Sigmoid colon (tissue), 7 donors: ENCODE results near the gene LRRC49. TPM values are rescaled to one million over a fixed set of nuclear protein-coding genes. Genes with fewer than 3 reads are reported as not detected.

Experiments
- DNase-seq: peaks from one replicate; pipeline ENCODE4 v3.0.0-alpha.2; 2019
- H3K27ac ChIP-seq, 4 donors: fragments of 200-600 bp; sonication (generic); one replicate each; pipeline ENCODE4 v1.5.1; 2016 to 2019; ENCODE audit warnings: mild to moderate bottlenecking in 1 of 4
- H3K27me3 ChIP-seq, 3 donors: fragments of 200-600 bp; sonication (generic); one replicate each; pipeline ENCODE4 v1.5.1; 2019; ENCODE audit warnings: mild to moderate bottlenecking in 1 of 3
- H3K36me3 ChIP-seq, 4 donors: fragments of 200-600 bp; sonication (generic); one replicate each; pipeline ENCODE4 v1.5.1; 2016 to 2019
- H3K4me1 ChIP-seq, 4 donors: fragments of 200-600 bp; sonication (generic); one replicate each; pipeline ENCODE4 v1.5.1; 2017 to 2019
- H3K4me3 ChIP-seq, 4 donors: fragments of 200-600 bp; sonication (generic); one replicate each; pipeline ENCODE4 v1.5.1; 2017 to 2019; ENCODE audit warnings: mild to moderate bottlenecking in 2 of 4, moderate library complexity in 1 of 4
- H3K9me3 ChIP-seq, 4 donors: fragments of 200-600 bp in 3 of 4; sonication (generic) in 3 of 4; one replicate each; pipeline versions ENCODE4 v1.5.1 to v1.6.1; 2013 to 2019
- EP300 ChIP-seq, 4 donors: sonication (generic); formaldehyde crosslinking; IDR thresholded peaks; one replicate each; pipeline ENCODE4 v1.6.1; 2017; ENCODE audit warnings: antibody characterized with exemption in 4 of 4
- POLR2A ChIP-seq, 2 donors: fragments of 450-650 bp; IDR thresholded peaks; one replicate each; pipeline ENCODE4 v1.6.1; 2016; ENCODE audit warnings: antibody characterized with exemption in 2 of 2, mild to moderate bottlenecking in 2 of 2, moderate library complexity in 2 of 2
- POLR2AphosphoS5 ChIP-seq, 4 donors: sonication (generic); formaldehyde crosslinking; IDR thresholded peaks; one replicate each; pipeline ENCODE4 v1.6.1; 2017; ENCODE audit warnings: antibody characterized with exemption in 4 of 4
- WGBS, 2 donors: extraction: QIAGEN DNeasy Blood & Tissue Kit; methylation state at CpG; one replicate each; pipeline ENCODE4 v1.1.7; 2013; 5-methylcytosine and 5-hydroxymethylcytosine counted together
- intact Hi-C: fragments of 100-400 bp; cut with DNase I; formaldehyde crosslinking; loops from one replicate; pipeline ENCODE4 v1.15.1; 2023
- polyA plus RNA-seq, 3 donors: library from polyadenylated mRNA; stranded (reverse); fragments of 200-250 nt; gene quantifications; one replicate each; pipeline ENCODE4 v1.2.3, GENCODE V29; 2013
- total RNA-seq, 4 donors: library from RNA; depleted of rRNA; stranded (reverse); fragments of >200 nt; gene quantifications; one replicate each; pipeline ENCODE4 v1.1.0, GENCODE V29; 2016
- TF ChIP-seq, protein P1 (sequence below), 4 experiments: fragments of 450-650 bp in 3 of 4; fragments of 200-600 bp in 1 of 4; IDR thresholded peaks; one replicate each; pipeline ENCODE4 v1.5.1; 2016 to 2019; ENCODE audit warnings: antibody characterized with exemption in 4 of 4, mild to moderate bottlenecking in 3 of 4, moderate library complexity in 2 of 4
- donor health status: healthy with polysubstance abuse.
- donor health status: Bipolar disorder and iron deficiency.
- donor health status: healthy.

Gene LRRC49
- total and polyA plus RNA-seq, 7 donors: 1.6 to 20.2 (median 10.3) TPM

DNA sequence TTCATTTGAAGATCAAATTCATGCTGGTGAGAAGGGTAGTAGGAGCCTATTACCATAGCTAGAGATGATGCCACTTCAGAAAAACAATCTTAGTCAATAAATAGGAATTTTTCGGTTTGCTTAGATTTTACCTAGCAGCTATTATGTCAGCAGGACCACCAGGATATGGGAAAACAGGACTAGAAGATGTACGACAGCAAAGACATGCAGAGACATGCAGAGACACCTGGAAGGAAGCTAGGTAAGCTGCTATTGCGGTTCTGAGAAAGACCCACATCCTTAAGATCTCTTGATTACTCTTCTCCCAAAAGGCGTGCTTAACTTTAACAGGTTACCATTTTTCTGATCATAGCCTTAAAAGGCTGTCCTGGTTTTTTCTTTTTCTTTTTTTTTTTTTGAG, 157.8 kb downstream of the LRRC49 start:
- 71 to 92% methylated on average over 4 of the region's 4 CpGs for WGBS, 2 donors
- no peak for TF ChIP-seq EP300 (IDR thresholded peaks at IDR 0.05)
- TF ChIP-seq, protein P1, sequence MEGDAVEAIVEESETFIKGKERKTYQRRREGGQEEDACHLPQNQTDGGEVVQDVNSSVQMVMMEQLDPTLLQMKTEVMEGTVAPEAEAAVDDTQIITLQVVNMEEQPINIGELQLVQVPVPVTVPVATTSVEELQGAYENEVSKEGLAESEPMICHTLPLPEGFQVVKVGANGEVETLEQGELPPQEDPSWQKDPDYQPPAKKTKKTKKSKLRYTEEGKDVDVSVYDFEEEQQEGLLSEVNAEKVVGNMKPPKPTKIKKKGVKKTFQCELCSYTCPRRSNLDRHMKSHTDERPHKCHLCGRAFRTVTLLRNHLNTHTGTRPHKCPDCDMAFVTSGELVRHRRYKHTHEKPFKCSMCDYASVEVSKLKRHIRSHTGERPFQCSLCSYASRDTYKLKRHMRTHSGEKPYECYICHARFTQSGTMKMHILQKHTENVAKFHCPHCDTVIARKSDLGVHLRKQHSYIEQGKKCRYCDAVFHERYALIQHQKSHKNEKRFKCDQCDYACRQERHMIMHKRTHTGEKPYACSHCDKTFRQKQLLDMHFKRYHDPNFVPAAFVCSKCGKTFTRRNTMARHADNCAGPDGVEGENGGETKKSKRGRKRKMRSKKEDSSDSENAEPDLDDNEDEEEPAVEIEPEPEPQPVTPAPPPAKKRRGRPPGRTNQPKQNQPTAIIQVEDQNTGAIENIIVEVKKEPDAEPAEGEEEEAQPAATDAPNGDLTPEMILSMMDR (IDR thresholded peaks at IDR 0.05): no peak
- TF ChIP-seq POLR2AphosphoS5 (IDR thresholded peaks at IDR 0.05): no peak
- TF ChIP-seq POLR2A (IDR thresholded peaks at IDR 0.05): no peak
- intact Hi-C loops: no loop called here
- H3K9me3 ChIP-seq: no peaks in the 10 kb centered on the region
- DNase-seq: no peak
- H3K4me1 ChIP-seq: no peaks in the 10 kb centered on the region
- no peak overlapping the region for H3K4me3 ChIP-seq
- no peak overlapping the region for H3K27ac ChIP-seq
- no peaks in the 10 kb centered on the region for H3K27me3 ChIP-seq
- no peaks in the 10 kb centered on the region for H3K36me3 ChIP-seq

DNA sequence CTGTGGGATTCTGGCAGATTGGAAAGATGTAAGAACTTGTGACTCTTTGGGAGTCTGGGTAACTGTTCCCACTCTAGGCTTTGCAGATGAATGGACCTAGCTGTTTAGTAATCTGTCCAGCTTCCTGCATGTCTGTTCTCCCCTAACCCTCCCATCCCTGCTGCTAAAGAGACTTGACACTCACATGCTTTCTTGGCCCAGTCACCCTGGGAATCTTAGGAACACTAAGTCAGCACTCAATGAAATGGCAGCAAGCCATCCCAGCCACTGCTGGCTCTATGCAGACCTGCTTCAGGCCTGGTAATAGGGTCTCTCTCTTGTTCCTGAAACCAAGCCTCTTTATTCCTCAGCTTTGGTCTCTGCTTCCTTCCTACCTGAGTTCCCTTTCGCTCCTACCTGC, 158.9 kb downstream of the LRRC49 start:
- TF ChIP-seq POLR2A (IDR thresholded peaks at IDR 0.05): no peak
- TF ChIP-seq EP300 (IDR thresholded peaks at IDR 0.05): no peak
- no peak for TF ChIP-seq POLR2AphosphoS5 (IDR thresholded peaks at IDR 0.05)
- TF ChIP-seq, protein P1 (IDR thresholded peaks at IDR 0.05): no peak
- intact Hi-C loops: no loop called here
- DNase-seq: no peak
- Histone ChIP-seq H3K36me3 (no peaks in the 10 kb centered on the region), H3K4me3 (no peak overlapping the region), H3K27me3 (no peaks in the 10 kb centered on the region), H3K9me3 (no peaks in the 10 kb centered on the region), H3K4me1 (no peaks in the 10 kb centered on the region), H3K27ac (no peak overlapping the region)
- WGBS, 2 donors: 81 to 93% methylated on average over 1 of the region's 1 CpG

DNA sequence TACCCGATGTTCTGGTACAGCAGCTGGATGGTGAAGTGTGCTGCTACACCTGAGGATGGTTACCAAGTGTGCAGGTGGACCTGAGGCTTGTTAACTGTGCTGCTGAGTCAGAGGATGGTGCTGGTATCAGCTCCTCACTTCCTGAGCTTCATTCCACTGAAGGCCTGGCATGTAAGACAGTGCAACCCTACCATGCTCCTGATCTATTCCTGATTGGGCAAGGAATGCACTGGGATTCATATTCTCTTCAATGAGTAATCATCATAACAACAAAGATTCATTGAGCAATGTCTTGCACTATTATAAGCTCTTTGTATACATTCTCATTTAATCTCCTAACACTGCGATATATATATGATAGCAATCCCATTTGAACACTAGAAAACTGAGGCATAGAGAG, 159.7 kb downstream of the LRRC49 start:
- no peak overlapping the region for H3K4me3 ChIP-seq
- WGBS, 2 donors: 91 to 95% methylated on average over 2 of the region's 2 CpGs
- no peaks in the 10 kb centered on the region for H3K4me1 ChIP-seq
- no peak overlapping the region for H3K27ac ChIP-seq
- no peaks in the 10 kb centered on the region for H3K36me3 ChIP-seq
- intact Hi-C loops: no loop called here
- no peak for DNase-seq
- peaks cover 0 to 2% (median 0%) of the 10 kb centered on the region in 4 donors for H3K9me3 ChIP-seq
- TF ChIP-seq POLR2AphosphoS5 (IDR thresholded peaks at IDR 0.05): no peak
- no peak for TF ChIP-seq POLR2A (IDR thresholded peaks at IDR 0.05)
- TF ChIP-seq, protein P1 (IDR thresholded peaks at IDR 0.05): no peak
- TF ChIP-seq EP300 (IDR thresholded peaks at IDR 0.05): no peak
- H3K27me3 ChIP-seq: no peaks in the 10 kb centered on the region

DNA sequence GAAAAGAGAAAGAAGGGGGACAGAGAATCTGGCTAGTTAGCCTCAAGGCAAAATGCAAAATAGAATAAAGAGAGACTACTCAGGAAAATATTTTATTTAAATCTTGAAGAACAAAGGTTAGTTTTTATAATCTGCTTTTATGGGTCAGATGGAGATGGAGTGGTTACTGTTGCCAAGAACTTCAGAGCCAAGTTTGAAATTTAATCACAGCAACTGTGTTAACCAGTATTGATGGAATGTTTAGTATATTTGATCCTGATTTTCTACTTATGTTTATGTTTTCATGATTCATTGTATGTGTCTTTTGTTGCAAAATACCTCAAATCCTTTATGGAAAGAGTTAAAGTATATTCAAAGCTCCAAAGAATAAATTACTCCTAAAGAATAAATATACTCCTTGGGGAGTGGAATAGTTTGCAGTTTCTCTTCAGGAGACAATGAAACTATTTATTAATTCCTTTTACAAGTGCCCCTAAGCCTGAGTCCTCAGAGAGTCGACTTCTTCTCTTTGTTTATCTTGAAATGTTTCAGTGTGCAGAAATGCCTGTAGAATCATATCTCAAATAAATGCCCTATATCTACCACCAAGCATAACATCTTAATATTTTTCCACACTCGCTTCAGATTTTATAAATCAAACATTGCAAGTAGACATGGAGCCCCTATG, 161.8 kb downstream of the LRRC49 start:
- no peak for DNase-seq
- Histone ChIP-seq H3K27me3 (no peaks in the 10 kb centered on the region), H3K27ac (no peak overlapping the region), H3K4me1 (no peaks in the 10 kb centered on the region), H3K4me3 (no peak overlapping the region), H3K36me3 (no peaks in the 10 kb centered on the region), H3K9me3 (peaks cover 0 to 6% (median 0%) of the 10 kb centered on the region in 4 donors)
- intact Hi-C loops: no loop called here
- TF ChIP-seq POLR2AphosphoS5 (IDR thresholded peaks at IDR 0.05) (no peak), EP300 (IDR thresholded peaks at IDR 0.05) (no peak), POLR2A (IDR thresholded peaks at IDR 0.05) (no peak)
- TF ChIP-seq, protein P1 (IDR thresholded peaks at IDR 0.05): no peak
- WGBS, 2 donors: 15 to 57% methylated on average over 2 of the region's 2 CpGs

DNA sequence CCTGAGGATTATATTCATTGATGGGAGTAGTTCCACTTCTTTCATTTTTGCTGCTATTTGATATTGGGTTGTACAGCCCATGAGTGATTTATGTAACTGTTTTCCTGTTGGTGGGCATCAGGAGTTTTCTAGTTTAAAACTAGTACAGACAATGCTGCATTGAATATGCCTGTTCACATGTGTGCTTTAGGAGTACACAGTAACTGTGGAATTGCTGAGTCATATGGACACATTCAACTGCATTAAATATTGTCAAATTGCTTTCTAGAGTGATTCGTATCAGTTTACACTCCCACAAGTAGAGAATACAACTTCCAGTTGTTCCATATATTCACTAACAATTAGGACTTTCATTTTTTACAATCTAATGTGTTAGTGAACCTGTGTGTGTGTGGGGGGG, 162.8 kb downstream of the LRRC49 start:
- no peak for DNase-seq
- Histone ChIP-seq H3K9me3 (peaks cover 0 to 6% (median 0%) of the 10 kb centered on the region in 4 donors), H3K36me3 (no peaks in the 10 kb centered on the region), H3K4me1 (no peaks in the 10 kb centered on the region), H3K4me3 (no peak overlapping the region), H3K27me3 (no peaks in the 10 kb centered on the region), H3K27ac (no peak overlapping the region)
- intact Hi-C loops: no loop called here
- TF ChIP-seq, protein P1 (IDR thresholded peaks at IDR 0.05): no peak
- TF ChIP-seq POLR2AphosphoS5 (IDR thresholded peaks at IDR 0.05): no peak
- WGBS, 2 donors: 10 to 33% methylated on average over 1 of the region's 1 CpG
